SH-SY5Y (cell line): ENCODE results near the gene SLITRK2.

Source experiments
- GATA2 ChIP-seq: IDR thresholded peaks from 2 replicates; pipeline ENCODE4 v1.6.1; 2011; ENCODE audit warnings: mild to moderate bottlenecking, low read depth, low read length
- GATA3 ChIP-seq: IDR thresholded peaks from 2 replicates; pipeline ENCODE4 v1.6.1; 2011; ENCODE audit warnings: low read depth, mild to moderate bottlenecking, low read length, moderate library complexity

- TF ChIP-seq GATA2 (no peak), GATA3 (no peak)
These were observed 3.8 kb downstream of the SLITRK2 start for GRCh38 chrX:145821291-145821897.
